Natural killer cell treated with Interleukin-12 subunit alpha and Interleukin-12 subunit beta and Interleukin-15 and Interleukin-18, amount 100 ng/mL, for 72 hours (primary cell): Measurements from ENCODE around the gene ODAD4. TPM values are rescaled to one million over a fixed set of nuclear protein-coding genes. Genes with fewer than 3 reads are reported as not detected.

ENCODE experiments used
- ATAC-seq, 2 donors: fragments of 150-1000 bp; cut with Tn5 transposase in 1 of 2; sonication (Bioruptor Pico), chemical (Tn5 transposase) in 1 of 2; 2 replicates each; pipeline ENCODE4 v1.10.0; 2021
- DNase-seq: peaks from one replicate; pipeline ENCODE4 v3.0.0; 2022; ENCODE audit warnings: low spot score
- H3K27ac Mint-ChIP-seq, 2 donors: 1 replicate in 1 of 2; 2 replicates in 1 of 2; pipeline ENCODE4 v1.8.0; 2022; ENCODE audit warnings: mixed read lengths in 2 of 2, mild to moderate bottlenecking in 1 of 2, moderate library complexity in 1 of 2
- H3K27me3 Mint-ChIP-seq, 2 donors: 1 replicate in 1 of 2; 2 replicates in 1 of 2; pipeline ENCODE4 v1.8.0; 2022; ENCODE audit warnings: mixed read lengths in 2 of 2
- H3K36me3 Mint-ChIP-seq: one replicate; pipeline ENCODE4 v1.8.0; 2022; ENCODE audit warnings: mixed read lengths
- H3K4me1 Mint-ChIP-seq, 2 donors: 1 replicate in 1 of 2; 2 replicates in 1 of 2; pipeline ENCODE4 v1.8.0; 2022; ENCODE audit warnings: low read depth in 2 of 2, mixed read lengths in 2 of 2, mild to moderate bottlenecking in 1 of 2
- H3K4me3 Mint-ChIP-seq: one replicate; pipeline ENCODE4 v1.8.0; 2022; ENCODE audit warnings: mixed read lengths
- H3K9me3 Mint-ChIP-seq: 2 replicates; pipeline ENCODE4 v1.8.0; 2022; ENCODE audit warnings: mixed read lengths
- total RNA-seq, 2 donors: library from RNA; stranded (reverse); gene quantifications; one replicate each; pipeline ENCODE4 v1.2.3, GENCODE V29; 2022

The ODAD4 gene, protein sequence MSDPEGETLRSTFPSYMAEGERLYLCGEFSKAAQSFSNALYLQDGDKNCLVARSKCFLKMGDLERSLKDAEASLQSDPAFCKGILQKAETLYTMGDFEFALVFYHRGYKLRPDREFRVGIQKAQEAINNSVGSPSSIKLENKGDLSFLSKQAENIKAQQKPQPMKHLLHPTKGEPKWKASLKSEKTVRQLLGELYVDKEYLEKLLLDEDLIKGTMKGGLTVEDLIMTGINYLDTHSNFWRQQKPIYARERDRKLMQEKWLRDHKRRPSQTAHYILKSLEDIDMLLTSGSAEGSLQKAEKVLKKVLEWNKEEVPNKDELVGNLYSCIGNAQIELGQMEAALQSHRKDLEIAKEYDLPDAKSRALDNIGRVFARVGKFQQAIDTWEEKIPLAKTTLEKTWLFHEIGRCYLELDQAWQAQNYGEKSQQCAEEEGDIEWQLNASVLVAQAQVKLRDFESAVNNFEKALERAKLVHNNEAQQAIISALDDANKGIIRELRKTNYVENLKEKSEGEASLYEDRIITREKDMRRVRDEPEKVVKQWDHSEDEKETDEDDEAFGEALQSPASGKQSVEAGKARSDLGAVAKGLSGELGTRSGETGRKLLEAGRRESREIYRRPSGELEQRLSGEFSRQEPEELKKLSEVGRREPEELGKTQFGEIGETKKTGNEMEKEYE
- 1 to 10 TPM in 1 of 2 donors, under 1 TPM in 1; 0.12 to 1.0 TPM for total RNA-seq

DNA sequence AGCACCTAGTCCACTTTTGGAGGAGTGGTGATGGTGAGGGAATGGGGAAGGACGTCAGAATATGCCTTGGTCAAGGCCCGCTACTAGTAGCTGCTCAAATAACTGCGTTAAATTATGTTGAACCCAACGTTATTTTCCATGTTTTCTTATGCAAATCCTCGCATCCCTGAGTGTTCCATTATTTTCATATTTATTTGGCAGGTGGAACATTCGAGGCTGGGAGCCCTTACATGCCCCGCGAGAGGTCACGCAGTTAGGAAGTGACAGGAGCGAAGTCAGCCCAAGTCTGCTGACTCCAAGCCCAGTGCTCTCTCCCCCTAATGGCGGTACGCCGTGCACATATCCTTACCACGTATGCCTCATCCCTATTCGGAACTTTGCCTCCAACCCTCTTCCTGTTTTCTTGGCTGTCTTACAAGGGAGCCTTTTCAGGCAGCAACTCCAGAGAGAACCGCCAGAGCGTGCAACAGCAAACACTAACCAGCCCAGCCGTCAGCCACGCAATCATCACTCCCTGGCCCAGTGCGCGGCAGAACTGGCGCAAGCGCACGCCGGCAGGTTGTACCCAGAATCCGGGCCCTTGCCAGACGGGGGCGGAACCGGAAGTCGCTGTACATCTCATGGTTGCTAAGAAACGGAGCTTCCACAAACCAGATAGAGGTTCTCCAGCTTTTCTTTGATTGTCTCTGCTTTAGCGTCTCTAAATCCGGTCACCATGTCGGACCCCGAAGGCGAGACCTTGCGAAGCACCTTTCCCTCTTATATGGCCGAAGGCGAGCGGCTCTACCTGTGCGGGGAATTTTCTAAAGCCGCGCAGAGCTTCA is at the start of gene ODAD4:
TSS of gene ODAD4 (plus strand) at position 609 of the 824 bp plus-strand sequence. CDS start at position 716, 107 bp downstream.
- Mint-ChIP-seq H3K4me1 (peaks cover 19 to 27% of the 10 kb centered on the region in 2 donors), H3K27ac (peak within 1 kb of the TSS; percentile 81 to 96), H3K36me3 (no peaks in the 10 kb centered on the region), H3K9me3 (no peaks in the 10 kb centered on the region), H3K27me3 (no peaks in the 10 kb centered on the region), H3K4me3 (peak within 1 kb of the TSS; percentile 90)
- ATAC-seq (peak; percentile 99), DNase-seq (peak; percentile 95)

DNA sequence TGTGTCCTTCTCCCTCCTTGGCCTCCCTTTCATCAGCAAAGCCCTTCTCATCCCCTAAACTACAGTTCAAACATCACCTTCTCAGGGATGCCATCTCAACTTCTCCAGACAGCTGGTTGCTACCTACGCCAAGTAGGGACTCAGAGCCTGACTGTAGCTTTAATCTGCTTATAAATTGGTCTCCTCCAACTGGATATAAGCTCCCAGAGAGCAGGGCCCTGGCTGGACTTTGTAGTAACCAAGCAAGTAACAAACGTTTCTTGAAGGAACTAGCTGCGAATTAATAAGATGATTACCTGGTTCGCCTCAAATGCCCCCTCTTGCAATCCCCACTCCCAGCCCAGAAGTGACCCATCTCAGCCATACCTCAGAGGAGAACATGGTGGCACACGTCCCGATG is 47.7 kb upstream of the ODAD4 start:
- ATAC-seq (no peak), DNase-seq (no peak)
- Mint-ChIP-seq H3K4me1 (peaks cover 0 to 7% of the 10 kb centered on the region in 2 donors), H3K36me3 (peaks cover 20% of the 10 kb centered on the region), H3K27ac (no peak overlapping the region), H3K9me3 (no peaks in the 10 kb centered on the region), H3K27me3 (no peaks in the 10 kb centered on the region), H3K4me3 (no peak overlapping the region)

DNA sequence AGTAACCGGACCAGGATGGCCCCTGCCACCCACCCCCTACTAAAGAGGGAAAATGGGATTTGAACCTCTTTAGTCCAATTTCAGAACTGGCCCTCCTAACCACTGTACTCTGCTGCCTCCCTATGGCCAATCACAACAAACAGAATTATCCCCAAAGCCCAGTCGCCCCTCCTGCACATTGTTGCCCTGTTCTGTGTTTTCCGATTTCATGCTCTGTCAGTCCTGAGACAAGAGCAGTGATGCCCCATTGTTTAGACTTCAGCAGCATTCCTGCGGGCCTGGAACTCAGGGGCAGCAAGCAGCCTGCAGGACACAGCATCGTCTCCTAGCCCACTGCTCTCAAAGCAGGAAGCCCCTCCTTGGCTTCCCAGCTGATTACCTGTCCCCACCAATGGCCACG is 44.7 kb upstream of the ODAD4 start:
- DNase-seq (no peak), ATAC-seq (no peak)
- peaks cover 0 to 4% of the 10 kb centered on the region in 2 donors for H3K4me1 Mint-ChIP-seq
- H3K36me3 Mint-ChIP-seq, result peaks cover 10% of the 10 kb centered on the region
- H3K27ac Mint-ChIP-seq, result no peak overlapping the region
- H3K4me3 Mint-ChIP-seq, result no peak overlapping the region
- no peaks in the 10 kb centered on the region for H3K9me3 Mint-ChIP-seq
- H3K27me3 Mint-ChIP-seq, result no peaks in the 10 kb centered on the region

DNA sequence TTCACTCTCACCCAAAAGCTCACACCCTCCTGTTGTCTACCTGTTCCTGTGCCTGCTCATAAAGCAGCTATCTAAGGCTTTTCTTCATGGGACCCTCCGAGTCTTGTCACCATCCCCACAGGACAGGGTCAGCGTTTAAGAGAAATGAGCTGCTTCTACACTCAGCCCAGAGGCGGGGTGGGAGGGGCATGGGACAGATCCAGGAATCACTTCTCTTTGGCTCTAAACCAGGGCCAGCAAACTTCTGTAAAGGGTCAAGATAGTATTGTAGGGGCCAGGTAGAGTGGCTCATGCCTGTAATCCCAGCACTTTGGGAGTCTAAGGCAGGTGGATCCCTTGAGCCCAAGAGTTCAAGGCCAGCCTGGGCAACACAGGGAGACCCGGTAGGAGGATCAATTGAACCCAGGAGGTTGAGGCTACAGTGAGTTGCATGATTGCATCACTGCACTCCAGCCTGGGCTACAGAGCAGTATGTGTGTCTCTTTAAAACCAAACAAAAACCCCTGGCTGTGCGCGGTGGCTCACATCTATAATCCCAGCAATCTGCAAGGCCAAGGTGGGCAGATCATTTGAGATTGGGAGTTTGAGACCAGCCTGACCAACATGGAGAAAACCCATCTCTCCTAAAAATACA is 42.0 kb upstream of the ODAD4 start:
- Mint-ChIP-seq H3K36me3 (peaks cover 4% of the 10 kb centered on the region), H3K4me3 (no peak overlapping the region), H3K27ac (no peak overlapping the region), H3K9me3 (no peaks in the 10 kb centered on the region), H3K27me3 (no peaks in the 10 kb centered on the region), H3K4me1 (no peaks in the 10 kb centered on the region)
- ATAC-seq (no peak), DNase-seq (no peak)

DNA sequence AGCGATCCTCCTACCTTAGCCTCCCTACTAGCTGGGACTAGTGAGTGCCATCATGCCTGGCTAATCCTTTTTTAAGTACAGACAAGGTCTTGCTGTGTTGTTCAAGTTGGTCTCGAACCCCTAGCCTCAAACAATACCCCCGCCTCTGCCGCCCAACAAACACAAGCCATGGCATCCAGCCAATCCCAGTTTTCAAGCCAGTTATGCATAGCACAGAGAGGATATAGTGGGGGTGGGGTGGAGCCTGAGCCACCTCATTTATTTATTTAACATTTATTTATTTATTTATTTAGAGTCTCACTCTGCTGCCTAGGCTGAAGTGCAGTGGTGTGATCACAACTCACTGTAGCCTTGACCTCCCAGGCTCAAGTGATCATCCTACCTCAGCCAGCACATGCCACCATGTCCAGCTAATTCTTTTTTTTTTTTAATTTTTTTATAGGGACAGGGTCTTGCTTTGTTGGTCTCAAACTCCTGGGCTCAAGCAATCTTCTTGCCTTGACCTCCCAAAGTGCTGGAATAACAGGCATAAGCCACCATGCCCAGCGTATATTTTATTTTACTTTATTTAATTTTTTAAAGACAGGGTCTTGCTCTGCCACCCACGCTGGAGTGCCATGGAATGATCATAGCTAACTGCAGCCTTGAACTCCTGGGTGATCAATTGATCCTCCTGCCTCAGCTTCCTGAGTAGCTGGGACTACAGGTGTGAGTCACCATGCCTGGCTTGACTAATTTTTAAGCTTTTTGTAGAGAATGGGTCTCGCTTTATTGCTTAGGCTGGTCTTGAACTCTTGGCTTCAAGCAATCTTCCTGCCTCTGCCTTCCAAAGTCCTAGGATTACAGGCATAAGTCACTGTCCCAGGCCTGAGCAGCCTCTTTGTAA is 39.0 kb upstream of the ODAD4 start:
- peaks cover 8% of the 10 kb centered on the region for H3K36me3 Mint-ChIP-seq

DNA sequence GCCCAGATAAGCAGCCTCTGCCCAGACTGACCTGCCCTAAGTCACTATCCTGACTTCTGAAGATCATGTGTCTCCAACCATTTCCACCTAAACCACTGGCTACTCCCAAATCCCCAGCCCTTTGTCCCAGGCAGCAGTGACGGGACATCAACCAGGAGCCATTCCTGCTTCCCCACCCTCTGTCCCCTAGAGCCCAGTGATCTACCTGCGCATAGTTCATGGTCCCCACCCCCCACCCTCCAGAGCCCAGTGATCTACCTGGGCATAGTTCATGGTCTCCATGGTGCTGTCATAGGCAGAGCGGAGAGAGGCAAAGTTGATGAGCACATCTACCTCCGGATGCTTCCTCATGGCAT is 38.4 kb upstream of the ODAD4 start:
- Mint-ChIP-seq H3K9me3 (no peaks in the 10 kb centered on the region), H3K27me3 (no peaks in the 10 kb centered on the region), H3K4me1 (peaks cover 0 to 7% of the 10 kb centered on the region in 2 donors), H3K36me3 (peaks cover 10% of the 10 kb centered on the region), H3K27ac (no peak overlapping the region), H3K4me3 (no peak overlapping the region)
- no peak for ATAC-seq
- no peak for DNase-seq

More for the DNA sequence above, 39.0 kb upstream of the ODAD4 start:
- H3K4me3 Mint-ChIP-seq, result no peak overlapping the region
- DNase-seq (no peak), ATAC-seq (no peak)
- H3K27ac Mint-ChIP-seq, result no peak overlapping the region
- no peaks in the 10 kb centered on the region for H3K27me3 Mint-ChIP-seq
- H3K4me1 Mint-ChIP-seq, result peaks cover 0 to 7% of the 10 kb centered on the region in 2 donors
- no peaks in the 10 kb centered on the region for H3K9me3 Mint-ChIP-seq

DNA sequence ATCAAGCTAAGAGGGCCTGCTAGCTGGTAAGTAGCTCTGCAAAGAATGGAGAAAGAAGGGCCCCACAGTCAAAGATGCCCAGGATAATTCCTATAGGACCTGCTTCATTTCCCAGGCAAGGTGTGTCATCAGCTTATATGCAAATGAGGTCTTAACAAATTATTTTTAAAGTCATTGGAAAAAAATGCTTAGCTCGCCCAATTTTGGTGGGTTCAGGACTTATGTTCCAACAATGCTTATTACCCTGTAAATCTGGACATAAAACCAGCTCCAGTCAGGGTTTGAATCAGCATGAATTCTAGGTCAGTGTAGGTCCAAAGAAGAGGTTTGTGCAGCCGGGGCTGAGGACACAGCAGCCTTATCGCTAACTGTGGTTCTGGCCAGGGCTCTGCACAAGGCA is 37.0 kb upstream of the ODAD4 start:
- Mint-ChIP-seq H3K4me3 (no peak overlapping the region), H3K4me1 (peaks cover 0 to 7% of the 10 kb centered on the region in 2 donors), H3K27me3 (no peaks in the 10 kb centered on the region), H3K9me3 (no peaks in the 10 kb centered on the region), H3K36me3 (peaks cover 10% of the 10 kb centered on the region), H3K27ac (no peak overlapping the region)
- DNase-seq (no peak), ATAC-seq (no peak)

DNA sequence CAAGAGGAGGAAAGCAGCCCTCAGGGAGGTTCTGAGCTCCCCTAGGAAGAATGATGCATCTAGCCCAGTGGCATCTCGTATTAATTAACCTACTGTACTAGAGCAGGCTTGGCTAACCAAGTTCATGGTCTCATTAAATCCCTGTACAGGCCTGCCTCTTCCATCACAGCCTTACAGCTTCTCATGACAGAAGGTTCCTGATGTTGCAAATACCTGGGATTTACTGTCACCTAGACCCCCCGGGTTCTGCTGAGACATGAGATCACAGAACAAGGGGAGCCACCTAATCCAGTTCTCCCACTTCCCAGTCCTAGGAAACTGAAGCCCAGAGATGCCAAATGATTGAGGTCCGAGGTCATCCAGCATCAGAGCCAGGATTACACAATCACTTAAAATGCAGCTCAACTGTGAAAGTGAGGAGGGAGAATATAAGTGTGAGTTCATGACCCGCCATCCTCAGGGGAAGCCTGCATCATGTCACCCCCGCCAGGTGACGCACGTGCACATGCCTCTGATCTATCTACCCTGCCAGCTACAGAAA is 35.6 kb upstream of the ODAD4 start:
- no peak for DNase-seq
- ATAC-seq, result no peak
- H3K27ac Mint-ChIP-seq, result no peak overlapping the region

DNA sequence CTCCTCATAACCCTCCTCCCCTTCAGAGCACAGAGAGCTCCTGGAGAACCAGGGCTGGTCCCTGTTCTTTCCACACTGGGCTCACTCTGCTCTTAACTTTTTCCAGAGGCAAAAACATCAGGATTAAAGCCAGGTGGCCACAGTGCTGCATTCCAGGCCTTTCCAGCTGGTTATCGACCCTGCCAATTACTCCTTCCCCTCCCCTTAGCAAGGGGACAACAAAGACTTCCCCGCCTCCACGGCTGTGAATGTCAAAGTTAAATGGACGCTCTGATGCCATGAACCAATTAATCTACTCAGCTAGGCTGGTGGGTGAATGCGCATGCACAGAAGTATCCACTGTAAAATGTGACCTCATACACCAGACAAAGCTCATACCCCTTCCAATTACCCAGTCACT is 34.8 kb upstream of the ODAD4 start:
- no peak overlapping the region for H3K27ac Mint-ChIP-seq
- H3K27me3 Mint-ChIP-seq, result no peaks in the 10 kb centered on the region
- no peak overlapping the region for H3K4me3 Mint-ChIP-seq
- DNase-seq (no peak), ATAC-seq (no peak)
- peaks cover 0 to 7% of the 10 kb centered on the region in 2 donors for H3K4me1 Mint-ChIP-seq
- H3K36me3 Mint-ChIP-seq, result peaks cover 17% of the 10 kb centered on the region
- no peaks in the 10 kb centered on the region for H3K9me3 Mint-ChIP-seq

More for the DNA sequence above, 35.6 kb upstream of the ODAD4 start:
- H3K27me3 Mint-ChIP-seq, result no peaks in the 10 kb centered on the region
- H3K4me3 Mint-ChIP-seq, result no peak overlapping the region
- H3K36me3 Mint-ChIP-seq, result peaks cover 17% of the 10 kb centered on the region
- H3K9me3 Mint-ChIP-seq, result no peaks in the 10 kb centered on the region
- peaks cover 0 to 7% of the 10 kb centered on the region in 2 donors for H3K4me1 Mint-ChIP-seq

DNA sequence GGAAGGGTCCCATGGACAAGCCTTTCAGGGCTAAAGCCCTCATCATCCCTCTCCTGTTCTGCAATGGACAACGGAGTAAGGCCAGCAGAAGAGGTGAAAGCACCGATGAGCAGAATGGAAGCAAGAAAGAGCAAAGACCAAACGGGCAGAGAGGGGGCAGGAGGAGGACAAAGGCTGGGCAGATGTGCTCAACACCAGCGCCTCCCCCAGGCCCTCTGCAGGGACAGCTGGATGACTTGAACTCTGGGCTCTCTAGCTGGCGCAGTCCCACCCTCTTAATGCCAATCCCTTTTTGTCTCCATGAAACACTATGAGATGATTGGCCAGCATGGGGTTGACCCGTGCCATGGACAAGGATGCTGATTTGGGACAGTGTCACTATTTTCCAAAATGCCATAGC is 33.7 kb upstream of the ODAD4 start:
- DNase-seq (no peak), ATAC-seq (peak in 1 of 2 donors; percentile 6)
- peaks cover 0 to 10% of the 10 kb centered on the region in 2 donors for H3K4me1 Mint-ChIP-seq
- H3K36me3 Mint-ChIP-seq, result peaks cover 18% of the 10 kb centered on the region
- no peaks in the 10 kb centered on the region for H3K27me3 Mint-ChIP-seq
- H3K4me3 Mint-ChIP-seq, result no peak overlapping the region
- no peaks in the 10 kb centered on the region for H3K9me3 Mint-ChIP-seq
- no peak overlapping the region for H3K27ac Mint-ChIP-seq

DNA sequence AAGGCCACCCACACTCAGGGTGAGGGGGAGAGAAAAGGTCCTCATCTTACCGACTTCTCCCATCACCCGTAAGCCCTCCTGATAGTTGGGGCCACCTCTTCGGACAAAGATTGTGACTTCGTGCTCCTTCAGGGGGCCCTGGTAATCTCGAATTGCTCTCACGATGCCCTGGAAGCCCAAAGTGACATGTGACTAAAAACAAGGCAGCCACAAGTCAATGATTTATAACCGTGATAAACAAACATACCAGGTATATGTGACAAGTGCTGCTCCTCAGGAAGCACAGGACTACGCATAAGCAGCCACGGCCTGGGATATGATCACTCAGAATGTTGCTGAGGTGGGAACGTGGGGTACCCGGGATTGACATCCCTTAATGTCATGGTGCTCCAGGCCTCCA is 28.8 kb upstream of the ODAD4 start:
- Mint-ChIP-seq H3K27me3 (no peaks in the 10 kb centered on the region), H3K4me3 (no peak overlapping the region), H3K4me1 (peaks cover 0 to 2% of the 10 kb centered on the region in 2 donors), H3K27ac (no peak overlapping the region), H3K36me3 (peaks cover 13% of the 10 kb centered on the region), H3K9me3 (no peaks in the 10 kb centered on the region)
- DNase-seq (no peak), ATAC-seq (no peak)

DNA sequence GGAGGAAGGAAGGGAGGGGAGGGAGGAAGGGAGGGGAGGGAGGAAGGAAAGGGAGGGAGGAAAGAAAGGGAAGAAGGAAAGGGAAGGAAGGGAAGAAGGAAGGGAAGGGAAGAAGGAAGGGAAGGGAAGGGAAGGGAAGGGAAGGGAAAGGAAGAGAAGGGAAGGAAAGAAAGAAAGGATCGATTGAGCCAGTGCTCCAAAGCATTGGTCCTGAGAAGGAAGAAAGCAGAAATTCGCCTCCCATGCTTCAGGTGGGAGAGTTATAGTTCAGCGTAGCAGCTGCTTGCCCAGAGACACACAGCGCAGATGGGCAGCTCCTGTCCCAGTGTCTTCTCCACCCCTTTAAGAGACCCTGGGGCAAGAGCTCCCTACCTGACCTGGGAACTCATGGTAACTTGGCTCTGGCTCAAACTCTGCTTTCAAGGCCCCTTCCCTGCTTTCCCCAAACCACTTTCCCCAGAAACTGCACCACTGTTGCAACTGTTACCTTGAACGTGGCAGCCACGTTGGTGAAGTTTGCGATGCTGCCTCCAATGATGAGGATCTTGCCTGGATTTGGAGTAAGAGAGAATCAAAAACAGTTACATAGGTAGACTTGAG is 26.1 kb upstream of the ODAD4 start:
- H3K9me3 Mint-ChIP-seq, result no peaks in the 10 kb centered on the region
- H3K36me3 Mint-ChIP-seq, result peaks cover 17% of the 10 kb centered on the region
- no peak overlapping the region for H3K4me3 Mint-ChIP-seq
- DNase-seq (no peak), ATAC-seq (no peak)
- peaks cover 0 to 5% of the 10 kb centered on the region in 2 donors for H3K4me1 Mint-ChIP-seq
- no peaks in the 10 kb centered on the region for H3K27me3 Mint-ChIP-seq
- H3K27ac Mint-ChIP-seq, result no peak overlapping the region
